ENCODE results near the gene FABP7.
"Not testable (repeated sequence)": the region's sequence is repeated elsewhere in the genome, so short reads cannot be mapped to it uniquely, and the experiment has no call there.

Gene FABP7

GRCh38 chr6:122779667-122780066, at the start of gene FABP7:
Gene FABP7 (plus strand): TSS chr6:122779716. CDS start chr6:122779795, 79 bp downstream.
- no peak for DNase-seq

- DNase-seq, result no peak
Observed at GRCh38 chr6:122730334-122730733, 49.2 kb upstream of the FABP7 start.

- DNase-seq, result no peak
Observed at GRCh38 chr6:122730775-122731386, 48.6 kb upstream of the FABP7 start.

- no peak for DNase-seq
Observed at GRCh38 chr6:122733259-122733658, 46.3 kb upstream of the FABP7 start.

GRCh38 chr6:122734529-122735395, 44.8 kb upstream of the FABP7 start:
- no peak for DNase-seq

GRCh38 chr6:122735582-122735981, 43.9 kb upstream of the FABP7 start:
- no peak for DNase-seq

- DNase-seq, result no peak
Observed at GRCh38 chr6:122736163-122736562, 43.4 kb upstream of the FABP7 start.

GRCh38 chr6:122736616-122737015, 42.9 kb upstream of the FABP7 start:
- no peak for DNase-seq

- DNase-seq, result no peak
Observed at GRCh38 chr6:122740091-122740490, 39.4 kb upstream of the FABP7 start.

GRCh38 chr6:122740936-122741335, 38.6 kb upstream of the FABP7 start:
- DNase-seq, result no peak

GRCh38 chr6:122744247-122744646, 35.3 kb upstream of the FABP7 start:
- not testable (repeated sequence) for DNase-seq

- DNase-seq, result not testable (repeated sequence)
Observed at GRCh38 chr6:122744856-122745255, 34.7 kb upstream of the FABP7 start.

- no peak for DNase-seq
Observed at GRCh38 chr6:122746688-122747087, 32.8 kb upstream of the FABP7 start.

GRCh38 chr6:122747573-122747972, 31.9 kb upstream of the FABP7 start:
- DNase-seq, result no peak

- not testable (repeated sequence) for DNase-seq
Observed at GRCh38 chr6:122748945-122749344, 30.6 kb upstream of the FABP7 start.

- no peak for DNase-seq
Observed at GRCh38 chr6:122749451-122750050, 30.0 kb upstream of the FABP7 start.

GRCh38 chr6:122751326-122751725, 28.2 kb upstream of the FABP7 start:
- DNase-seq, result no peak

GRCh38 chr6:122752459-122752858, 27.1 kb upstream of the FABP7 start:
- no peak for DNase-seq

GRCh38 chr6:122753000-122753687, 26.4 kb upstream of the FABP7 start:
- no peak for DNase-seq

GRCh38 chr6:122753688-122754056, 25.8 kb upstream of the FABP7 start:
- no peak for DNase-seq

GRCh38 chr6:122754191-122754731, 25.3 kb upstream of the FABP7 start:
- no peak for DNase-seq

- no peak for DNase-seq
Observed at GRCh38 chr6:122755901-122756300, 23.6 kb upstream of the FABP7 start.

- DNase-seq, result no peak
Observed at GRCh38 chr6:122758927-122759334, 20.6 kb upstream of the FABP7 start.
